Dedifferentiated amniotic fluid mesenchymal stem cell (primary cell): Measurements from ENCODE around the gene NODAL.

Source experiments
- DNase-seq: peaks from one replicate; pipeline ENCODE4 v3.0.0-alpha.2; 2016; ENCODE audit errors: extremely low spot score

The NODAL gene

GRCh38 chr10:70432561-70433263 is 8.8 kb downstream of the NODAL start:
- DNase-seq, result no peak

GRCh38 chr10:70432101-70432500 is 9.4 kb downstream of the NODAL start:
- DNase-seq, result no peak

- DNase-seq, result no peak
Observed at GRCh38 chr10:70430493-70431445, 10.7 kb downstream of the NODAL start.

DNA sequence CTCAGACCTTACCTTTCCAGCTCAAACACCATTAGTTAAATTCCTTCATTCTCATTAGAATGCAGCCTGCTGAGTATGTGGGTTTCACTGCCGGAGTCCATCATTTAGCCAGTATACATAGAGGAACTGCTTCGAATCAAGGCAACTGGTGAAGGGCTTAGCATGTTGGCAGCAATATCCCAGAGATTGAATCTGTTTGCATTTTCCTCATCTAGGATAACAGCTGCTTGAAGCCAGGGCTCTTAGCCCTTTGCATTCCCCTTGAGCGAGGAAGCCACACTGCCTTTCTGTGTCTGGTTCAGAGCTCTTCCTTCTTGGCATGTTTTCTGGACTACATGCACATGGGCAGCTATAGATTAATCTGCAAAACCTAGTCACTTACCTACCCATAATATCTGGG is 14.7 kb downstream of the NODAL start:
- DNase-seq, result no peak

DNA sequence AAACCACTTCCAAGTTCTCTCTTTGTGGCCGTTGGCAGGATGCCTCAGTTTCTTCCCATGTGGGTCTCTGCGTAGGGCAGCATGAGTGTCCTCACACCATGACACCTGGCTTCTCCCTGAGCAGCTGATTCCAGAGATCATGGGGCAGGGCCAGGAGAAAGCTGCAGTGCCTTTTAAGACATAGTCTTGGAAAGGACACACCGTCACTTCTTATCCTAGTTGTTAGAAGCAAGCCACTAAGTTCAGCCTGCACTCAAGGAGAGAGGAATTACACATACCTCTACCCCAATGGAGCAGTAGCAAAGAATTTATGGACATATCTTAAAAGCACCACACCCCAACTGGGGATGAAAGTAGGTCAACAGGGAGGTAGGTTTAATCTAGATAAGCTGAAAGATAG is 16.4 kb downstream of the NODAL start:
- DNase-seq, result no peak

- DNase-seq, result no peak
Observed at GRCh38 chr10:70424320-70424719, 17.2 kb downstream of the NODAL start.

- DNase-seq, result no peak
Observed at GRCh38 chr10:70418713-70419112, 22.8 kb downstream of the NODAL start.

DNA sequence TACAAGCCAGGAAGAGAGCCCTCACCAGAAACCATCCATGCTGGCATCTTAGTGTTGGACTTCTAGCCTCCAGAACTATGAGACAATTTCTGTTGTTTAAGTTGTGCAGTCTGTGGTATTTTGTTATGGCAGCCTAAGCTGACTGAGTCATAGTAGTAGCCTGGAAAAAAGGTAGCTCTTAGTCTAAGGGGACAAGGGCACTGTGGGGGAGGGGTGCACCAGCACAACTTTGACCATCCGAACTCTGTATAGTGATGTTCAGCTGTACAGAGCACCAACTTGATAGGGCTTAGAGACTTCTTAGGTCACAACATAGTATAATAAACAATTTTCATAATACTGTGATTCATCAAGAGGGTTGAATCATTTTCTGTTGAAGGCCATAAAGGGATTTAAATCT is 23.3 kb downstream of the NODAL start:
- no peak for DNase-seq

GRCh38 chr10:70417568-70417967 is 23.9 kb downstream of the NODAL start:
- no peak for DNase-seq

DNA sequence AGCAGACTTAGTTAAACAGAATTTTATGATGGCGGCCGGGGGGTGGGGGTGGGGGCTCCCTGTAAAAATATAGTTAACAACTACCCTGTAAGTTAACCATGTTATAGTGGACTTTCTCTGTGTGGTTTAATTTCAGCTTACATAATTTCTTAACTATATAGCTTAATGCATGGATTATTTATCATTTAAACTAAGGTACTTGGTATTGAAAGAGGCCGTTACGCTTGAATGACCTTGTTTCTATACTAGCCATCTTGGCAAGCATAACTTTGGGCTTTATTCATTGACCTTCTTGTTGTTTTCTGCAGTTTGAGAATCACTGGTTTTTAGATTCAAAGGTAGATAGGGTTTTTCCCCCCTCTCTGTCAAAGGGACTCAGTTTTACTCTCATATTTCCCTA is 29.1 kb downstream of the NODAL start:
- no peak for DNase-seq

DNA sequence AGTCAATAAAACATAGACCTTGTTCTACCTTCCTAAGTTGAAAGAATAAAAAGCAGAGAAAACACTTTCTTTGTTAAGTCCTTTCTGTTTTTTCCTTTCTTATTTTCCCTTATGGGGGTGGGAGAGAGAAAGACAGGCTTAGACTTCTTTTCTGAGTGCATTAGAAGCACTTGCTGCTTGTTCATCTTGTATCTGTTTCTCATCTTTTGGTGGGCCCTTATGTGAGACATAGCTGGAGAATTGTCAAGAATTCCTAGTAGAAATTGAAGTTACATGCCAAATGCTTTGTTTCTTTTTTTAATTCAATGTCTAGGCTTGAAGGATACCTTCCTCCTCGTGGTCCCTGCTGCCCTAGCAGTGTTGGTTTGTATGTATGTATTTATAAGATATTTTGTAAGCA is 30.9 kb downstream of the NODAL start:
- no peak for DNase-seq

GRCh38 chr10:70409772-70410171 is 31.7 kb downstream of the NODAL start:
- no peak for DNase-seq

DNA sequence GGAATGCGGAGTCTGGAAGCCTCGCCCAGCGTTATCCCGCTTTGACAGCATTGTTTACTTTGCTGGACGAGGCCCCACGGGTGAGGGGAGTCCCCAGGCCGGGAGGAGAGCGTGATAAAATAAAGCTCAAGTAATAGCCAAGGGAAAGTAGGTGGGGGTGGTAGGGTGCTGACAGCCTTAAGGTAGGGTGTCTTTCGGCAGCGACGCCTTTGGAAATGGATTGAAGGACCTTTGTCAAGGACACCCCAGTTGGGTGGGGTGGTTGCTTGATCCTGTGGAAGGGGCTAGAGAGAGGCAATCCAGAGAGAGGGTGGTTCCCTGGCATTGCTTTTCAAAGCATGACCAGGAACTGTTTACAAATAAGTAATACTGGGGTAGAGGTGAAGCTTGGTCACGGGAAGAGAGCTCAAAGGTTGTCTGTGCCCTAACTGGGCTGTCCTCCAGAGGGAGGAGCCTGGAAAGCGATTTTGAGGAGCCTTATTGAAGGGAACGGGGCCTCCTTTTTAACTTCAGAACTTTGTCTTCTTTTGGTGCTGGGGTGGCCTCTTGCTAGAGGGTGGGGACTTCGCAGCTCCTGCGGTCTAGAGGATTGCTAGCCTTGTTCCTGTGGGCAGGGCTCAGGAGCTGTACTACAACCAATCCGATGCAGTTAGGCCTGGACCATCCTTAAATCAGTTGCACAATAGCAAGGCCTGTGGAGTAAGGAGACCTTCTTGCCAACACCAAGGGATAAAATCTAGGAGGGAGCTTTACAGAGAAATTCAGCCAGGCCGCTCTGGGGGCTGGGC is 36.2 kb downstream of the NODAL start:
- DNase-seq, result peak; percentile 94

DNA sequence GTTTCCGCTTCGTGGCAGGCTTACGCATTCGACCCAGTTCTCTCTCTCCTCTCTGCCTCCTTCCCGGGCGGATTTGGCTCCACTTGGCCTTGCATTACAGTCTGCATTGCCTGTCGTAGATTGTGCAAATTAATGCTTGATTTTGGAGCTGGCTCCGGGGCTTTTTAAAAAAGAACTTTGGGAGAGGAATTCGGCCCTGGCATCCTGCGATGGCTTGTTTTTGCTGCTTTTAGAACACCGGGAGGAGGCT is 36.8 kb downstream of the NODAL start:
- DNase-seq, result peak; percentile 40

DNA sequence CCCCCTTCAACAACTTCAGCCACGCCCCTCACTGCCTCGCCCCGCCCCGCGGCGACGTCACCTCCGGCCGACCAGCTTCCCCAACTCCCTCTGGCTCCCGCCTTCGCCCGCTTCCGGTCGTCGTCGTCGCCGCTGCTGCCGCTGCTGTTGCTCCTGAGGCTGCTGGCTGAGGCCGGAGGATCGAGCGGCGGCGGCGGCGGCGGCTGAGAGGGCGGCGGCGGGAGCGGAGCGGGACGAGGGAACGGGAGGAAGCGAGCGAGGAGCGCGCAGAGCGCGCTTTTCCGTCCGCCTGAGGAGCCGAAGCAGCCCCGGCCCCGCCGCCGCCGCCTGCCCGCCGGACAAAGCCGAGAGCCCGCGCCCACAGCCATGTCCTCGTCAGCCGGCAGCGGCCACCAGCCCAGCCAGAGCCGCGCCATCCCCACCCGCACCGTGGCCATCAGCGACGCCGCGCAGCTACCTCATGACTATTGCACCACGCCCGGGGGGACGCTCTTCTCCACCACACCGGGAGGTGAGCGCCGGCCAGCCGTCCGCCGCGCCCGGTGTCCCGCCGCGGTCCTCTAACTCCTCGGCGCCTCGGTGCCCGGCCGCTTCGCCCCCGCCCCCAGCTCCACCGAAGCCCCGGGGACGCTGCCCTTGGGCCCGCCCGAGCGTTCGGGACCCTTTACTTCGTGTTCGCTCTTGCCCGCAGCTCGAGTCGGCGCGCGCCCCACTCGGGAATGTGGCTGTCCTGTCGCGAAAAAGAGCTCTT is 37.3 kb downstream of the NODAL start, which contains the start of gene EIF4EBP2:
Gene EIF4EBP2, plus strand, starts transcription at position 110 of the 751 bp plus-strand sequence. Its CDS starts 257 bp downstream, at position 367.
- peak; percentile 94 for DNase-seq

- no peak for DNase-seq
Observed at GRCh38 chr10:70403483-70404035, 37.9 kb downstream of the NODAL start.

GRCh38 chr10:70399177-70399576 is 42.3 kb downstream of the NODAL start:
- DNase-seq, result no peak

DNA sequence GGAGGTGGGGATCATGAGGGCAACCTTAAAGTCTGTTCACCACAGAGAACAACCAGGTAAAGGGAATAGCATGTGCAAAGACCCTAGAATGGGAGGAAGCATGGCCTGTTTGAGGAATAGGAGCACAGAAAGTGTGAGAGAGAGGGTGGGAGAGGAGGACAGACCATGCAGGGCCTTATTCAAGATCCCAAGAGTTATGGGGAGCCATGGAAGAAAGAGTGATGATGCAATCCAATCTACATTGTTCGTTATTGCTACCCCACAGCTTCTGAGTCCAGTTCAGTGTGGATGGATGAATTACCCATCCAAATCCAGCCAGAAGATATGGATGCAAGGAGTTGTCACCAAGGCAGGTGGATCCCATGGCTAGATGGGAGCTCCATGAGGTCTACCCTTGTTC is 45.3 kb downstream of the NODAL start:
- DNase-seq, result no peak

- DNase-seq, result no peak
Observed at GRCh38 chr10:70391654-70392053, 49.8 kb downstream of the NODAL start.
